ENCODE results near the gene IGF2BP2.

DNA sequence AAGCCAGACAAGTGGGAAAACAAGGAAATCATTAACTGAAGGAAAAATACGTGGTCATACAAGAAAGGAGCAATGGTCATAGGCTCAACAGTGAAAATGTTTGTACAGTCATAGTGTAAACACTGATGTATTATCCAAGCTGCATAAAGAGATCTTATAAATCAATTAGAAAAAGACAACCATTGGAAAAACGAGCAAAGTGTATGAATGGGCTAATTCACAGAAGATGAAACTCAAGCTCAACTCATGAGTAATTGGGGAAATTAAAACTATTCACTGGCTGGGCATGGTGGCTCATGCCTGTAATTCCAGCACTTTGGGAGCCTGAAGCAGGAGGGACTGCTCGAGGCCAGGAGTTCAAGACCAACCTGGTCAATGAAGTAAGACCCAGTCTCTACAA, 6.4 kb upstream of the IGF2BP2 start:
- TF ChIP-seq CEBPB (IDR thresholded peaks at IDR 0.05) (no peak), RAD21 (IDR thresholded peaks at IDR 0.05; ENCODE audit: low read depth) (no peak), YY1 (IDR thresholded peaks at IDR 0.05; ENCODE audit: low read depth) (no peak), CREB1 (IDR thresholded peaks at IDR 0.05; ENCODE audit: low read depth) (no peak), TEAD4 (IDR thresholded peaks at IDR 0.05) (no peak), EP300 (IDR thresholded peaks at IDR 0.05; ENCODE audit: borderline replicate concordance) (no peak), TAF1 (IDR thresholded peaks at IDR 0.05; ENCODE audit: low read depth) (no peak), NFIC (IDR thresholded peaks at IDR 0.05) (no peak)

Measured in Ishikawa (cell line).